Measurements from ENCODE around the gene CNOT9.
"Not testable (repeated sequence)": the region's sequence is repeated elsewhere in the genome, so short reads cannot be mapped to it uniquely, and the experiment has no call there.

GRCh38 chr2:218528409-218528808, 40.2 kb upstream of the CNOT9 start:
- TF ChIP-seq CTCF, EP300, POLR2A (IDR thresholded peaks at IDR 0.05): not testable (repeated sequence)

All from gastroesophageal sphincter (tissue), 3 donors.